ENCODE results near the gene PRAF2.

The PRAF2 gene

GRCh38 chrX:49041744-49042580 is 31.8 kb downstream of the PRAF2 start:
- DNase-seq (ENCODE audit: low read depth) = peak; percentile 89

- DNase-seq (ENCODE audit: low read depth) = peak; percentile 49
Observed at GRCh38 chrX:49040376-49040955, 33.3 kb downstream of the PRAF2 start.

DNA sequence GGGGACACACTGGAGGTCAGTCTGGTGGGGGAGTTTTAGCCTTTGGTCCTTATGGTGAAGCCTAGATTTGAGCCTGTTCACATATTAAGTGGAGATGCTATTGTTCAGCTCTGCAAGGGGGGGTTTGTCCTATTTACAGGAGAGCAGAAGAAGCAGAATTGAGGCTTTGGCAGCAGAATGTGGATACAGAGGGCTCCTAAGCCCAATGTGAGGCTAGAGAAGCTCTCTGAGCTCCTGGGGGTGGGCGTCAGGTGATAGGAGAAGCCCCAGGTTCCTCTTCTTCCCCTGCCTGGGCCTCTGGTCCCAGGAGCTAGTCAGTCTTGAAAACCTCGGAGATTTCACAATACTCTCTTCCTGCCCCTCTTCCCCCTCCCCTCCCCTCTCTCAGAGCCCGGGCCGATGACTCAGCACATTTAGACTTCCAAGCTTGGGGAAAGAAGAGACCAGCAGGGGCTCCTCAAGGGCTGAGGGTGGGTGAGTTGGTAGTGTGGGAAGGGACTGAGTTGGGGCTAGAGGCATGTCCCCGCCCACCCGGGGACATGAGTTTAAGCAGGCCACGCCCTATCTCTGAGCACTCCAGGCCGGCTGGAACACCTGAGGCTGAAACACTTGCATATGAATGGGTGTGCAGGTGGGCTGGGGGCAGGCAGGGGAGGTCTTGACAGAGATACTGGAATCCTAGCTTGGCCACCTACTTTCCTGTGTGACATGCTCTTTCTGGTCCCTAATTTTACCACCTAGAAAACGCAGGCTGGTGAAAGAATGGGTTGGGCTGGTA is 34.0 kb downstream of the PRAF2 start:
- DNase-seq (ENCODE audit: low read depth) = peak; percentile 95

DNA sequence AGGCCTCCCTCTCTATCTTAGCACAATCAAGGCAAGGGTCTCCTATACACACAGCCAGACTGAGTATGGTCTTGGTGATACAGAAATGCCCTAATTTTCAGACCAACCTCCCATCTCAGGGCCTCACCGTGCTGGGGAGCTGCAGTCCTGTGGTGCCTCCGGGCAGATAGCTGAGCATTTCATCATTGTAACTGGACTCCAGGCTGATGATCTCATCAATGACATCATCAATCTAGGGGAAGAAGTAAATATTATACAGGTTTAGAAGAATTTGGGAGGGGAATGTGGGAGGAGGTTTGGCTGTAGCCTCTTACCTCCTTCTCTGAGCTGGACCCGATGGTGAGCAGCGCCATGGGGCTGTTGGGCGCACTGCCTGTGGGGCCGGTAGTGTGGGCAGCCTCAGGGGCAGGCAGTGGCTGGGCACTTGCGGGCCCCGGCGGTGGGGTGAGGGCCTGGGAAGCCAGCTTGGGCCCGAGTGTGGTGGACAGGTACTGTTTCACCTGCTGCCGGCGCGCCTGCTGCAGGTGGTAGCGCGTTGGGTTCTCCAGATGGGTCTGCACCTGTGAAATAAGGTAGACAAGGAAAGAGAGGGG is 35.8 kb downstream of the PRAF2 start:
- peak; percentile 63 for DNase-seq (ENCODE audit: low read depth)

DNA sequence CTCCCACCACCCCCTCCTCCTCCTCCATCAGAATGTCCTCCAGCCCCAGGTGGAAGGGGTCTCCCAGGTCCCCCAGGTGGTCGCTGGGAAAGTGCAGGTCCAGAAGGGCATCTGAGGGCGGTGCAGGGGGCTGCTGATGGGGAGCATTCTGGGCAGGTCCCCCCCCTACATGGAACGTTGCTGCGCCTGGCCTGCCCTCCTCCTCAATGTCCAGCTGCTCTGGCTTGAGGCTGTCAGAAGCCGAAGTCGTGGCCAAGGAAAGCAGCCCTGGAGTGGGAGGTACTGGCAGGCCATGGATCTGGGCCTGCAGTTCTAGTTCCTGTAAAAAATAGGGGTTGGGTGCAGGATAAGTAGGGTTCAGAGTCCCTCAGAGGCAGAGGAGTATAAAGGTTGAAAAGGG is 43.5 kb downstream of the PRAF2 start:
- no peak for DNase-seq (ENCODE audit: low read depth)

GRCh38 chrX:49029876-49030275 is 43.9 kb downstream of the PRAF2 start:
- no peak for DNase-seq (ENCODE audit: low read depth)
